ENCODE measurements around the gene PUS7L. TPM values are rescaled to one million over a fixed set of nuclear protein-coding genes. Genes with fewer than 3 reads are reported as not detected.

The PUS7L gene
- total and polyA plus RNA-seq, 4 donors: 1.5 to 27.0 (median 6.5) TPM

DNA sequence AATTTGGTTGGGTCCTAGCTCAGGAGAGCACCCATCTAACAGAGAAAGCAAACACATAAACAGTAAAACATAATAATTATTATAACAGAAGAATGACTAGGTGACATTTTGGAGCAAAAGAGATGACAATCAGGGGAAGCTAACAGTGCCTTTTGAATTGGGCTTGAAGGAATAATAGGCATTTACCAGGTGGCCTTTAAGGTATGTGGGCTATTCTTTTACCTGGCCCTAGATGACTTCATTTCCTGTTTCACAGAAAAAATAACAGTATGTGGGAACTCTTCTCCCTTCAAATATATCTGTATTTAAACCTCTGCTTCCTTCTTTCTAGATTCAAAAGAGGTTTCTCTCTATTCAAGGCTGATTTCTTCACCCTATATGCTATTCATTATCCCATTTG, 4.0 kb upstream of the PUS7L start:
- DNase-seq (no peak), ATAC-seq (ENCODE audit: insufficient read depth, low FRiP score) (no peak)
- Histone ChIP-seq H3K27ac (ENCODE audit: low read depth in 1 of 2, low read length in 1 of 2) (no peak overlapping the region), H3K9me3 (ENCODE audit: control insufficient read depth in 4 of 4, insufficient read depth in 3 of 4, low read length in 3 of 4) (no peaks in the 10 kb centered on the region), H3K4me1 (ENCODE audit: control insufficient read depth in 5 of 5, insufficient read depth in 5 of 5, low read length in 5 of 5) (peaks cover 2 to 16% (median 10%) of the 10 kb centered on the region in 5 donors), H3K27me3 (ENCODE audit: control insufficient read depth in 3 of 3, insufficient read depth in 3 of 3, low read length in 2 of 3) (no peaks in the 10 kb centered on the region), H3K9ac (ENCODE audit: insufficient read depth in 1 of 2, low read length in 2 of 2) (no peak overlapping the region), H3K36me3 (ENCODE audit: control insufficient read depth in 4 of 4, insufficient read depth in 4 of 4, low read length in 4 of 4) (no peaks in the 10 kb centered on the region), H3K4me3 (no peak overlapping the region)
- TF ChIP-seq, protein P1, sequence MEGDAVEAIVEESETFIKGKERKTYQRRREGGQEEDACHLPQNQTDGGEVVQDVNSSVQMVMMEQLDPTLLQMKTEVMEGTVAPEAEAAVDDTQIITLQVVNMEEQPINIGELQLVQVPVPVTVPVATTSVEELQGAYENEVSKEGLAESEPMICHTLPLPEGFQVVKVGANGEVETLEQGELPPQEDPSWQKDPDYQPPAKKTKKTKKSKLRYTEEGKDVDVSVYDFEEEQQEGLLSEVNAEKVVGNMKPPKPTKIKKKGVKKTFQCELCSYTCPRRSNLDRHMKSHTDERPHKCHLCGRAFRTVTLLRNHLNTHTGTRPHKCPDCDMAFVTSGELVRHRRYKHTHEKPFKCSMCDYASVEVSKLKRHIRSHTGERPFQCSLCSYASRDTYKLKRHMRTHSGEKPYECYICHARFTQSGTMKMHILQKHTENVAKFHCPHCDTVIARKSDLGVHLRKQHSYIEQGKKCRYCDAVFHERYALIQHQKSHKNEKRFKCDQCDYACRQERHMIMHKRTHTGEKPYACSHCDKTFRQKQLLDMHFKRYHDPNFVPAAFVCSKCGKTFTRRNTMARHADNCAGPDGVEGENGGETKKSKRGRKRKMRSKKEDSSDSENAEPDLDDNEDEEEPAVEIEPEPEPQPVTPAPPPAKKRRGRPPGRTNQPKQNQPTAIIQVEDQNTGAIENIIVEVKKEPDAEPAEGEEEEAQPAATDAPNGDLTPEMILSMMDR (IDR thresholded peaks at IDR 0.05; ENCODE audit: control extremely low read depth, extremely low read depth): no peak

- ATAC-seq (ENCODE audit: insufficient read depth, low FRiP score): no peak
- H3K9ac ChIP-seq (ENCODE audit: insufficient read depth in 1 of 2, low read length in 2 of 2): no peak overlapping the region
- no peak overlapping the region for H3K27ac ChIP-seq (ENCODE audit: low read depth in 1 of 2, low read length in 1 of 2)
Observed at GRCh38 chr12:43761500-43761899, 2.9 kb upstream of the PUS7L start.

DNA sequence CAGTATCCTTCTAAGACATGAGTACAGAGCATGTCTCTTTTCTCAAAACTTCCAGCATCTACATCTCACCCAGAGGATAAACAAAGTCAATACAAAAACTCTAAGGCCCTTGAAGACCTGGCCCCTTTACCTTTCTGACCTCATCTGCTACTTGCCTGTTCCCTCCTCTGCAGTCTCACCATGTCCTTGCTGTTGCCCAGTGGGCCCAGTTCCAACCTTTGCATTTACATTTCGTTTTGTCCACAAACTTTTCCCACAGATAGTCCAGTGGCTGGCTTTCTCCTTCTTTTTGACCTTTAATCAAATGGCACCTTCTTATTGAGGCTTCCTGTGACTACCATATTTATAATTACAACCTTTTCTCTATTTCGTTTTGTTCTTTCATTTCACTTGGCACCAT, 1.8 kb upstream of the PUS7L start:
- 70 to 84% methylated on average over 2 of the region's 2 CpGs for WGBS, 2 donors
- no peak overlapping the region for H3K27ac ChIP-seq (ENCODE audit: low read depth in 1 of 2, low read length in 1 of 2)
- ATAC-seq (ENCODE audit: insufficient read depth, low FRiP score) (no peak), DNase-seq (no peak)
- H3K4me1 ChIP-seq (ENCODE audit: control insufficient read depth in 5 of 5, insufficient read depth in 5 of 5, low read length in 5 of 5): peaks cover 2 to 18% (median 12%) of the 10 kb centered on the region in 5 donors
- TF ChIP-seq, protein P1 (IDR thresholded peaks at IDR 0.05; ENCODE audit: control extremely low read depth, extremely low read depth): no peak
- no peaks in the 10 kb centered on the region for H3K9me3 ChIP-seq (ENCODE audit: control insufficient read depth in 4 of 4, insufficient read depth in 3 of 4, low read length in 3 of 4)
- H3K36me3 ChIP-seq (ENCODE audit: control insufficient read depth in 4 of 4, insufficient read depth in 4 of 4, low read length in 4 of 4): no peaks in the 10 kb centered on the region
- no peak overlapping the region for H3K4me3 ChIP-seq
- H3K27me3 ChIP-seq (ENCODE audit: control insufficient read depth in 3 of 3, insufficient read depth in 3 of 3, low read length in 2 of 3): no peaks in the 10 kb centered on the region
- no peak overlapping the region for H3K9ac ChIP-seq (ENCODE audit: insufficient read depth in 1 of 2, low read length in 2 of 2)

More at GRCh38 chr12:43761500-43761899, 2.9 kb upstream of the PUS7L start:
- no peaks in the 10 kb centered on the region for H3K27me3 ChIP-seq (ENCODE audit: control insufficient read depth in 3 of 3, insufficient read depth in 3 of 3, low read length in 2 of 3)
- TF ChIP-seq, protein P1 (IDR thresholded peaks at IDR 0.05; ENCODE audit: control extremely low read depth, extremely low read depth): no peak
- no peaks in the 10 kb centered on the region for H3K9me3 ChIP-seq (ENCODE audit: control insufficient read depth in 4 of 4, insufficient read depth in 3 of 4, low read length in 3 of 4)
- no peak for DNase-seq
- no peak overlapping the region for H3K4me3 ChIP-seq
- H3K36me3 ChIP-seq (ENCODE audit: control insufficient read depth in 4 of 4, insufficient read depth in 4 of 4, low read length in 4 of 4): no peaks in the 10 kb centered on the region
- H3K4me1 ChIP-seq (ENCODE audit: control insufficient read depth in 5 of 5, insufficient read depth in 5 of 5, low read length in 5 of 5): peaks cover 2 to 18% (median 12%) of the 10 kb centered on the region in 5 donors

DNA sequence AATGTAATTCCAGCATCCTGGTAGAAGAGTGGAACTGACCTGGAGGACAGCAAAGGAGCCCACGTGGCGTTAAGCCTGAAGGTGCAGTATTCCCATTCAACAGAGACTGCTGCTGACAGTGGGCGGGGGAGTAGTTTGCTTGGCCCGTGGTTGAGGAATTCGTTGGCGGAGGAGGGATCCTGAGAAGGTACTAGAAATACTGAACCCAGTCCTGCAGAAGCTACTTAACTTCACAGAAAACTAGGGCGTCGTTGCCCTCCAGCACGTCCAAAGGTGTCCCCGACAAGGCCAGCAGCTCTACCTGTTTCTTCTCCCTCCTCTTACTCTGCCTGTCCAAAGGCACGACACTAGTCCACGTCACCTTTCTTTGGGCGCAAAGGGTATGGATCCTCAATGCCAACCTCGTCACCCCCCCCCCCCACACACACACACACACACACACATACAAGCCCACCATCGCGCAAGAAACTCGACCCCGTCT, 303 bp downstream of the PUS7L start:
- Histone ChIP-seq H3K9ac (ENCODE audit: insufficient read depth in 1 of 2, low read length in 2 of 2) (peak overlapping the region; percentile 11 to 82), H3K9me3 (ENCODE audit: control insufficient read depth in 4 of 4, insufficient read depth in 3 of 4, low read length in 3 of 4) (no peaks in the 10 kb centered on the region), H3K27me3 (ENCODE audit: control insufficient read depth in 3 of 3, insufficient read depth in 3 of 3, low read length in 2 of 3) (no peaks in the 10 kb centered on the region), H3K36me3 (ENCODE audit: control insufficient read depth in 4 of 4, insufficient read depth in 4 of 4, low read length in 4 of 4) (peaks cover 0 to 8% (median under 1%) of the 10 kb centered on the region in 4 donors), H3K4me1 (ENCODE audit: control insufficient read depth in 5 of 5, insufficient read depth in 5 of 5, low read length in 5 of 5) (peaks cover 2 to 20% (median 12%) of the 10 kb centered on the region in 5 donors), H3K4me3 (peak overlapping the region; percentile 75), H3K27ac (ENCODE audit: low read depth in 1 of 2, low read length in 1 of 2) (peak overlapping the region; percentile 49 to 83)
- TF ChIP-seq, protein P1 (IDR thresholded peaks at IDR 0.05; ENCODE audit: control extremely low read depth, extremely low read depth): no peak
- 0 to 2% methylated on average over 17 to 18 of the region's 18 CpGs for WGBS, 2 donors
- ATAC-seq (ENCODE audit: insufficient read depth, low FRiP score) (peak; percentile 2), DNase-seq (peak in 1 of 3 donors; percentile 44)

Measured in lung (tissue), 12 donors.